Neuron (in vitro differentiated cells): ENCODE measurements around the gene KATNAL2.
"Not testable (repeated sequence)": the region's sequence is repeated elsewhere in the genome, so short reads cannot be mapped to it uniquely, and the experiment has no call there.

Experiments used
- H2AFZ ChIP-seq: one replicate; pipeline ENCODE4 v1.6.1; 2013; ENCODE audit warnings: low read depth, mild to moderate bottlenecking, inconsistent platforms, low read length, moderate library complexity
- H3K27me3 ChIP-seq: one replicate; pipeline ENCODE4 v1.6.1; 2013; ENCODE audit warnings: low read length; ENCODE audit not compliant: insufficient read depth
- H3K36me3 ChIP-seq: one replicate; pipeline ENCODE4 v1.6.1; 2013; ENCODE audit warnings: low read length; ENCODE audit not compliant: insufficient read depth
- H3K4me1 ChIP-seq: one replicate; pipeline ENCODE4 v1.6.1; 2013; ENCODE audit warnings: low read length; ENCODE audit not compliant: insufficient read depth
- H3K4me3 ChIP-seq: 2 replicates; pipeline ENCODE4 v1.5.1; 2013; ENCODE audit warnings: mild to moderate bottlenecking, low read length, moderate library complexity
- H3K9me3 ChIP-seq: one replicate; pipeline ENCODE4 v1.6.1; 2013; ENCODE audit warnings: low read length

KATNAL2 gene

DNA sequence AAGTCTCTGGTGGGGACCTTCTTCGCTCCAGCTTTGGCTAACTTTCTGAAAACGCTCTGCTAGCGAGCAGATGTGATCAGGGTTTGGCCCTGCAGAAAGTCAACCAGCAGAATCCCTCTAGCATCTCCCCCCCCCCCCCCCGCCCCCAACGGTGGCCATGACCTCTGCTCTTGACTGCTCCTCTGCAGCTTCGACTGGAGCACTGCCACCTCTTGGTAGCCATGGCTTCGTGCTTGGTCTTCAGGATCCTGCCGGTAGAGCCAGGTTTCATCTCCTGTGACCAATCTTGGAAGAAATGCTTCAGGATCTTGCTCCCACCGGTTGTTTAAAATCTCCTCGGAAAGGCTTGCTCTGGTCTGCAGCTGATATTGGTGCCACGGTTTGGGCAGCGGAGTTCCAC is 113.5 kb downstream of the KATNAL2 start:
- H3K36me3 ChIP-seq, H3K27me3 ChIP-seq, H2AFZ ChIP-seq, H3K9me3 ChIP-seq, H3K4me1 ChIP-seq, H3K4me3 ChIP-seq: not testable (repeated sequence)

DNA sequence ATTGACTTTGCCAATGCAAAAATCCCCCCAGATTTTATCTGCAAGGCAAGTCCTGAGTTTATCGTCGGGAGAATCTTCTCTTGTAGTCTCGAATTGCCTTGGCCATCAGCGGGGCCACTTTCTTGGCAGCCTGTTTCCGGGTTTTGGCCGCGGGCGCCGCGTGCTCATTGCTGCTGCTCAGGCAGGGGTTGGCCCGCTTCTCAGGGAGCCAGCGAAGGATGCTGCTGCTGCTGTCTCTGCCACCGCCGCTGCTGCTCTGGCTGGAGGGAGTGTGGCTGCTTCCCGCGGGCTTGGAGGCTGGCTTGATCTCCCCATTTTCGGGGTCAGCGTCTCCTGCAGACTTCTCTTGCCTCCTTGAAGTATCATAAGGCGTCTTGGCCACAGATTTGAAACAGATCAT is 115.5 kb downstream of the KATNAL2 start:
- Histone ChIP-seq H3K9me3 (peaks cover 1% of the 10 kb centered on the region), H3K4me1 (no peaks in the 10 kb centered on the region), H3K27me3 (peaks cover 3% of the 10 kb centered on the region), H3K36me3 (no peaks in the 10 kb centered on the region), H3K4me3 (no peak overlapping the region), H2AFZ (no peak overlapping the region)

DNA sequence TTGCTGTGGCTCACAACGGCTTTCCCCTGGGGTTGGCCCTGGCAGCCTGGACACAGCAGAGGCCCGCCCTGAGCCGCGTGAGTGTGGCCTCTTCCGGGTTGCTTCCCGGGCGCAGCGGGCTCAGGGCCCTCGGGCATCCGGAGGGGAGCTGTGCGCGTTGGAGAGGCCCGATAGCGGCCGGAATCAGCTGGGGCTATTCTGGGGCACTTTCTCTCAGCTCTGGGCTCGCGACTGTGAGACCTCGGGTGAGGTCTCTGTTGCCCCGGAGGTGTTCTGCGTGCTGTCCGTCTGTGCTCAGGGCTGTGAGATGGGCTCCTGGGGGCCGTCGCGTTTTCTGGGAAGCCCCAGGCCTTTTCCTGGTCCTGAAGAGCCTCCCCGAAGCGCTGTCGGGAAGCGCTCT is 117.2 kb downstream of the KATNAL2 start:
- H3K27me3 ChIP-seq, H3K4me1 ChIP-seq, H2AFZ ChIP-seq, H3K36me3 ChIP-seq, H3K4me3 ChIP-seq, H3K9me3 ChIP-seq: not testable (repeated sequence)

DNA sequence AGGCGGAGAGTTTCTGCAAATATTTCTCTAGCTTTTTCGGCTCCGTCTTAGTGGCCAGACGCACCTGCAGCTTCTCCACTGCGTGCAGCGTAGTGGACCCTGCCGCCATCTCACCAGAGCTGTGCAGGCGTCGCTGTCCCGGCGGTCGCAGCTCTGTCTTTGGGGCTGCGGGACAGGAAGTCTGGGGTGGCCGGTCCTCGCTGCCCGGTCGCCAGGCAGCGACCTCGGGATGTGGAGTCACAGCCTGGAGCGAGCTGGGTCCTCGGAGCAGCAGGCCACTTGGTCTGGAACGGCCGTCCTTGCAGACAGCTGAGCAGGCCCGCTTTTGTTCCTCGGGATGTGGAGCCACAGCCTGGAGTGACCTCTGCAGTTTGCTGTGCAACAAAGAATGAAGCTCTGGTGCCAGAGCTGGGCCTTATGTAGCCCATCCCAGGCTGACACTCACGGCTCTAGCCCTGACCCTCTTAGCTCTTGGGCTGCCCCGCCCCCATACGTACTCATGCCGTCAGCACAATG is 117.8 kb downstream of the KATNAL2 start, which contains the start of gene ELOA2:
ELOA2 (minus strand) TSS at position 466 of the 516 bp plus-strand sequence; CDS start at position 109, 357 bp downstream.
- Histone ChIP-seq H3K36me3 (no peaks in the 10 kb centered on the region), H2AFZ (no peak within 1 kb of the TSS), H3K27me3 (peaks cover 3% of the 10 kb centered on the region), H3K9me3 (peaks cover 1% of the 10 kb centered on the region), H3K4me1 (no peaks in the 10 kb centered on the region), H3K4me3 (no peak within 1 kb of the TSS)

DNA sequence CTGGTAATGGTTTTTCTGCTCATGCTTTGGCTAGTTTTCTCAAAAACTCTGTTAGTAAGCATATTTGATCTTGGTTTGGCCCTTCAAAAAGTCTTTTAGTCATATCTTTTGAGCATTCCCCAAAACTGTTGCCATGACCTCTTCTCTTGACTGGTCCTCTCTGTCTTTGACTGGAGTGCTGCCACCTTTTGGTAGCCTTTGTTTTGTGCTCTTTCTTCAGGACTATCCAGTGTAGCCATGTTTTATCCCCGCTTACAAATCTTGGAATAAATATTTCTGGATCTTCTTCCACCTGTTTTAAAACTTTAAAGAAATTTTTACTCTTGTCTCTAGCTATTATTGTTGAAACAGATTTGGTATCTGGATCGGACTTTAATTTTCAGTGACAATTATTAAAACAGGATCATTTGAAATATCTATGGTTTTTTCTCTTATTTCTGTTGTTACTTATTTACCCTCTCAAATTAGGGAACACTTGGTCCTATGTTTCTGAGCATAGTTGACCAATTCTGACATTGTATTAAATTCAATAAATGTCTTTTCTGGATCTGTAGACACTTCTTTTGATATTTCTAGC is 119.0 kb downstream of the KATNAL2 start:
- Histone ChIP-seq H2AFZ (no peak overlapping the region), H3K4me1 (no peaks in the 10 kb centered on the region), H3K36me3 (no peaks in the 10 kb centered on the region), H3K9me3 (peaks cover 1% of the 10 kb centered on the region), H3K27me3 (peaks cover 3% of the 10 kb centered on the region), H3K4me3 (no peak overlapping the region)

DNA sequence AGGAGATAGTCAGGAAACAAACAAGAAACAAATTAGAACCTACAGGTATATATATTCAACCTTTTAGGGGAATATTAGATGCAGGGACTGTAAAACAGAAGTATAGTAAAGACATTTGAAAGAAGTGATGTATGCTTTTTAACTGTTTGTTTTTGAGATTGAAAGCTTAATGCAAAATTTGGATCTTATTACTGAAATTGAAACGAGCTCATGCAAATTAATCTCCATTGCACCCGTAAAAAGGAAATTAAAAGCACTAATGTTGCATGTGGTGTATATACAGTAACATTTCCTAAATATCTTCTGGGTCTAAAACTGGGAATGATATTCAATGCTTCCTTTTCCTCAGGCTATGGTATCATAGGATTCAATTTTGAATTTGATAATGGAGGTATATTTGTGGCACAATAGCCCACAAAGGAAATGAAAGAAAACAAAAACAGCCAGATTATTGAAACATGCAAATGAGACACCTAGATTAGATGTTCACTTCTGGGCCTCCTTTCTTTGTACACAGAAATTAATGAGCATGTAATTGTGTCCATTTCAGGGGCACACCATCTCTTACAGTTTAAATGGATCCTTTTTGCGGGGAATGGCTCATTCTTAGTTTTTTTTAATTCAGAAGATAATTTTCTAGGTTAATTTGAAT is 119.7 kb downstream of the KATNAL2 start:
- H3K27me3 ChIP-seq: peaks cover 3% of the 10 kb centered on the region
- H3K36me3 ChIP-seq: no peaks in the 10 kb centered on the region
- H2AFZ ChIP-seq: no peak overlapping the region
- no peak overlapping the region for H3K4me3 ChIP-seq
- H3K4me1 ChIP-seq: no peaks in the 10 kb centered on the region
- peaks cover 1% of the 10 kb centered on the region for H3K9me3 ChIP-seq

DNA sequence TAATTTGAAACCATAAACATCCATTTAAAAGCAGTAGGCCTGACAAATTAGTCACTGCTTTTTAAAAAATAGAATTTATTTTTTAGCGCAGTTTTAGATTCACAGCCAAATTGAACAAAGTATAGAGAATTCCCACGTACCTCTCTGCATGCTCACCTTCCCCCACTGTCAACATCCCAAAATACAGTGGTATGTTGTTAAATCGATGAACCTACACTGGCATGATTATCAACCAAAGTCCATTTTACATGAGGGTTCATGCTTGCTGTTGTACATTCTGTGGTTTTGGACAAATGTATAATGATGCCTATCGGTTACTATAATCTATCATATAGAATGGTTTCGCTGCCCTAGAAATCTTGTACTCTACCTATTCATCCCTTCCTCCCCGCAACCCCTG is 123.6 kb downstream of the KATNAL2 start:
- no peaks in the 10 kb centered on the region for H3K9me3 ChIP-seq
- no peaks in the 10 kb centered on the region for H3K4me1 ChIP-seq
- H3K27me3 ChIP-seq: peaks cover 8% of the 10 kb centered on the region
- no peaks in the 10 kb centered on the region for H3K36me3 ChIP-seq
- no peak overlapping the region for H2AFZ ChIP-seq
- H3K4me3 ChIP-seq: no peak overlapping the region

DNA sequence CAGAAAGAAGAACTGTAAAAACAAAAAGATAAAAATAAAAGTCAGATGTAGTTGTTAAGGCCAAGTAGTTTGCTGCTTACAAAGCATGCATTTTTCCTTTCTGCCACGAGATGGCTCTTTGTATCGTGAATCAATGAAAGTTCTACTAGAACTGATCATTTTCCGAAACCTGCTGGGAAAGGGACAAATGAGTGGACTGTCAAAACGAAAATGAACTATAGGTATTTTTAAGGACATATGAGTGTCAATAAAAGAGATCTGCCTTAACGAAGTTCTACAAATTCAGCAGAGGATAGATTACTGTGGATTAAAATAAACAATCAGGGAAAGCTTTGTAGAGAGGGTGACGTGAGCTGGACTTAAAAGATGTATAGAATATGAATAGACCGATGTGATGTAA is 133.1 kb downstream of the KATNAL2 start:
- no peaks in the 10 kb centered on the region for H3K9me3 ChIP-seq
- peaks cover 18% of the 10 kb centered on the region for H3K27me3 ChIP-seq
- H3K4me3 ChIP-seq: no peak overlapping the region
- no peak overlapping the region for H2AFZ ChIP-seq
- H3K36me3 ChIP-seq: no peaks in the 10 kb centered on the region
- H3K4me1 ChIP-seq: no peaks in the 10 kb centered on the region

DNA sequence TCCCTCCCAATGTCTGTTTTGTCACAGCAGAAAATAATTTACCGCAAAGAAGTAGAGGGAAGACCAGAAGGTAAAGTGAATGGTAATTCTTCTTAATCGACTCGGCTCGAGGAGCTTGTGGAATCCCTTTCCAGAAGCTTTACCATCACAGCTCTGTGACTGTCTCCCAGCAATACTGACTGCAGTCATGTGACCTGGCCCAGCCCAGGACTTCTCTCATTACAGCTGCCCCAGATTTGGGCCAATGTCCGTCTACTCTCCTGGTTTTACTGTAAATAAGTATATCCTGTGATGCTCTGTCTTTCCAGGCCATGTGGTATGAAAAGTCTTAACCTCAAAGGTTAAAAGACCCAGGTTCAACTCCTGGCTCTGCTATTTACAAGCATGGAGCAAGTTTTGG is 137.0 kb downstream of the KATNAL2 start:
- H3K9me3 ChIP-seq: no peaks in the 10 kb centered on the region
- H3K36me3 ChIP-seq: no peaks in the 10 kb centered on the region
- peaks cover 10% of the 10 kb centered on the region for H3K27me3 ChIP-seq
- no peaks in the 10 kb centered on the region for H3K4me1 ChIP-seq
- no peak overlapping the region for H2AFZ ChIP-seq
- no peak overlapping the region for H3K4me3 ChIP-seq

DNA sequence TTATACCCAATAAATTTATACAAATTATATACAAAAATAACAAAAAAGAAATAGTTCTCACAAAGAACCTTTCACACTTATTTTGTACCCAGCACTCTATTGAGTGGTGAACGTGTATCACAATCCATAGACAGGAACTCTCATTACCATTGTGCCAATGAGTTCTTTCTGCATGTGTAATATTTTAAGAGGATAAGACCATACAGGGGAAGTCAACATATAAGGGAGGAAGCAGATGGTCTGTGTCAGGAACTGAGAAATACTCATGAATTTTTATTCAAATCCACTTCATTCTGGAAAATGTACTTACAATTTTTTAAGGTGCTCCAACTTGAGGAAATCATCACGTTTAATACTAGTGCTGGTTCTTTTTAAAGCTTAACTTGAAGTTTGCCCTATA is 145.1 kb downstream of the KATNAL2 start:
- Histone ChIP-seq H3K4me3 (no peak overlapping the region), H3K27me3 (peaks cover 3% of the 10 kb centered on the region), H3K4me1 (no peaks in the 10 kb centered on the region), H2AFZ (no peak overlapping the region), H3K9me3 (no peaks in the 10 kb centered on the region), H3K36me3 (no peaks in the 10 kb centered on the region)

DNA sequence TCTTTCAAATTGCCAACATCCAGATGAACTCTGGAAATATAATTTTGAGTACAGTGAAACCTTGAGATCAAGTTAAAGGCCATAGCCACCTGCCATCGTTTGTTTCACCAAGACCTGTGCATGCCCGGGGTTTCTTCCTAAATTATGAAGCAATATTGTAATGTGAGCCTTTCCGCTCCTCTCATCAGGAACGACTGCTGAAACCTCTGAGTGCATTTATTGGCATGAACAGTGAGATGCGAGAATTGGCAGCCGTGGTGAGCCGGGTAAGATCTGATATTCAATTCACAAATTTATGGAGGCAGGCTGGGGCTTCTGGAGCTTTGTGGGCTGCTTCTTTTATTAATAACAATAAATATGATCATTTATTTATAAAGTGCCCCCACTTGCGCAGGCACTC is 145.7 kb downstream of the KATNAL2 start:
- H2AFZ ChIP-seq: no peak overlapping the region
- no peaks in the 10 kb centered on the region for H3K36me3 ChIP-seq
- H3K9me3 ChIP-seq: no peaks in the 10 kb centered on the region
- peaks cover 7% of the 10 kb centered on the region for H3K27me3 ChIP-seq
- no peaks in the 10 kb centered on the region for H3K4me1 ChIP-seq
- no peak overlapping the region for H3K4me3 ChIP-seq

DNA sequence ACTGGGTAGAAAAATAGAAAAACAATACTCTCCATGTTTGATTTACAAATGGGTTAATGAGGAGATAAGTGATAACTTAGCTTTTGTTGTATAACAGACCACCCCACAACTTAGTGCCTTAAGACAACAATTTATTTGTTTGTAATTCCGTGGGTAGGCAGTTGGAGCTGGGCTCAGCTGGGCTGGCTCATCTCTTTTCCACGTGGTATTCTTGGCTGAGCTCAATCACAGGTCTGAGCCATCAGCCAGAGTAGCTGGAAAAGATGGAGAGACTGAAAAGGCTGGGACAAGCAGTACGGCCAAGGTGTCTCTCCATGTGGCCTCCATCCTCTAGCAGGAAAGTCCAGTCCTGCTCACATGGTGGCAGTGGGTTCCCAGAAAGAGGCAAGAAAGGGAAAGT is 150.2 kb downstream of the KATNAL2 start:
- Histone ChIP-seq H3K36me3 (no peaks in the 10 kb centered on the region), H3K9me3 (no peaks in the 10 kb centered on the region), H3K4me1 (no peaks in the 10 kb centered on the region), H3K27me3 (peaks cover 9% of the 10 kb centered on the region), H3K4me3 (no peak overlapping the region), H2AFZ (no peak overlapping the region)

DNA sequence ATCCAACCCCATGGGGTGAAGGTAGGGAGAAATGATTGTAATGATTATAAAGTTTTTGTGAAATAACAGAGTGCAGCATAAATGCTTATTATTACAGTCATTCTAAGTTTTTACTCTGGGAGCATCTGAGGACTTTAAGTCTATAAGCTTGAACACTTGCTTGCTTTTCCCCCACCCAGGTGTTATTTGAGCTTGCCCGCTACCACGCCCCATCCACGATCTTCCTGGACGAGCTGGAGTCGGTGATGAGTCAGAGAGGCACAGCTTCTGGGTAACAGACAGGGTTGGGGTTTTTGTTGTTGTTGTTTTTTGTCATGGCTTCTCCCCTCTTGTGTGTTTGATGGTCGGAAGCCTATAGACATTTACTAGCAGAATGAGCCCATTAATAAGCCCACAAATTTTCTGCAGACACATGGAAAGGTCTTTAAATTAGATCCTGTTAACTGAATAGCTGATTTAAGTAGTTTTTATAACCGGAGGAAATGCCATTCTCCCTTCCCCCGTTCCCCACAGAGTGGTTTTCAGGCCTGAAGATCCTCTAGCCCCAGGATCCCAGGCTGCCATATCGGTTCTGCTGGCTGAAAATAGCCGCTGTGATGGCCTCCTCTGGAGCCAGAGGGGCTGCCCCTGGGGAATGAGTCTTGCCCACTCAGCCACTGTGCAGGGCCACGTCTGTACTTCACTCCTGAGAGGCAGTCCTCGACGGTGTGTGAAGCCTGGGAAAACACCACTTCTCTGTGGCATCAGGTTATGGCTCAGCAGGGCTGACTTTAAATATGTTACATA is 157.9 kb downstream of the KATNAL2 start:
- Histone ChIP-seq H2AFZ (no peak overlapping the region), H3K9me3 (no peaks in the 10 kb centered on the region), H3K36me3 (no peaks in the 10 kb centered on the region), H3K4me3 (no peak overlapping the region), H3K27me3 (peaks cover 30% of the 10 kb centered on the region), H3K4me1 (peaks cover 14% of the 10 kb centered on the region)
